Measurements from ENCODE around the gene CHURC1.

- TF ChIP-seq POLR2A (IDR thresholded peaks at IDR 0.05; ENCODE audit: low read length): no peak
- TF ChIP-seq GATA1 (IDR thresholded peaks at IDR 0.05; ENCODE audit: low read depth, low read length): no peak
Measured at GRCh38 chr14:64937171-64937820, 23.0 kb downstream of the CHURC1 start.
